H1 (cell line): Measurements from ENCODE around the gene SLC6A8. TPM values are rescaled to one million over a fixed set of nuclear protein-coding genes. Genes with fewer than 3 reads are reported as not detected.
A peak's percentile ranks its signal among the peaks of the same experiment; 100 is the strongest.

ENCODE experiments used
- CTCF ChIA-PET: fragments of 300-600 bp; sonication (Branson Sonifier 250); formaldehyde crosslinking; loops from one replicate; lab custom pipeline; 2021; ENCODE audit not compliant: partially characterized antibody; lab: Charles Lee
- POLR2A ChIA-PET: fragments of 300-600 bp; sonication (Branson Sonifier 250); formaldehyde crosslinking; loops from one replicate; lab custom pipeline; 2021; ENCODE audit warnings: inconsistent platforms; ENCODE audit not compliant: partially characterized antibody; lab: Charles Lee
- DNase-seq, 2 experiments: peaks; one replicate each; pipeline versions ENCODE4 v3.0.0 to v3.0.0-alpha.2; 2010 to 2022; ENCODE audit warnings: low spot score in 2 of 2, low read depth in 1 of 2, mixed read lengths in 1 of 2
- FAIRE-seq: peaks from 2 replicates; lab custom pipeline; 2011; peaks lifted over from hg19 to GRCh38; lab: Jason Lieb, UNC
- H2AFZ ChIP-seq: 2 replicates; pipeline ENCODE4 v1.8.1; 2012; ENCODE audit warnings: low read length, inconsistent platforms
- H2AK5ac ChIP-seq: 2 replicates; pipeline ENCODE4 v1.6.1; 2013; ENCODE audit warnings: low read depth, low read length
- H2BK120ac ChIP-seq: replicated peaks from 2 replicates; pipeline ENCODE3; 2013; ENCODE audit warnings: low read depth, low read length, inconsistent platforms
- H2BK12ac ChIP-seq: 2 replicates; pipeline ENCODE4 v1.6.1; 2013; ENCODE audit warnings: low read depth, low read length
- H2BK15ac ChIP-seq: 2 replicates; pipeline ENCODE4 v1.6.1; 2013; ENCODE audit warnings: low read length
- H2BK20ac ChIP-seq: 2 replicates; pipeline ENCODE4 v1.6.1; 2013; ENCODE audit warnings: low read length
- H2BK5ac ChIP-seq: 2 replicates; pipeline ENCODE4 v1.6.1; 2013; ENCODE audit warnings: low read depth, low read length
- H3K14ac ChIP-seq: 2 replicates; pipeline ENCODE4 v1.6.1; 2013; ENCODE audit warnings: inconsistent platforms; ENCODE audit not compliant: insufficient read length
- H3K18ac ChIP-seq: 2 replicates; pipeline ENCODE4 v1.6.1; 2013; ENCODE audit warnings: low read length; ENCODE audit errors: extremely low read depth
- H3K23ac ChIP-seq: 2 replicates; pipeline ENCODE4 v1.6.1; 2013; ENCODE audit warnings: inconsistent platforms; ENCODE audit not compliant: insufficient read length
- H3K23me2 ChIP-seq: 2 replicates; pipeline ENCODE4 v1.6.1; 2013; ENCODE audit warnings: low read depth, low read length
- H3K27ac ChIP-seq: 2 replicates; pipeline ENCODE4 v1.6.1; 2011; ENCODE audit warnings: low read depth, low read length, inconsistent platforms
- H3K27me3 ChIP-seq, 4 experiments: replicated peaks in 1 of 4; 1 replicate in 1 of 4; 2 replicates in 3 of 4; pipeline versions ENCODE4 v1.6.1 to v1.8.1; 2011 to 2013; ENCODE audit warnings: low read length in 3 of 4, mild to moderate bottlenecking in 3 of 4, inconsistent platforms in 2 of 4, mixed read lengths in 2 of 4, moderate library complexity in 1 of 4; ENCODE audit not compliant: control insufficient read depth in 3 of 4, insufficient read depth in 3 of 4; ENCODE audit errors: extremely low read depth in 1 of 4
- H3K36me3 ChIP-seq, 4 experiments: 2 replicates each; pipeline versions ENCODE4 v1.6.1 to v1.8.1; 2011 to 2013; ENCODE audit warnings: mild to moderate bottlenecking in 4 of 4, low read length in 3 of 4, moderate library complexity in 2 of 4, control low read depth in 1 of 4, inconsistent platforms in 1 of 4; ENCODE audit not compliant: insufficient read depth in 4 of 4, control insufficient read depth in 2 of 4
- H3K4ac ChIP-seq: replicated peaks from 2 replicates; pipeline ENCODE3; 2013; ENCODE audit warnings: low read length, low read depth, mixed read lengths, inconsistent platforms; ENCODE audit not compliant: insufficient read length
- H3K4me1 ChIP-seq, 4 experiments: replicated peaks in 1 of 4; 1 replicate in 1 of 4; 2 replicates in 3 of 4; pipeline versions ENCODE4 v1.6.1 to v1.8.1; 2011 to 2013; ENCODE audit warnings: low read length in 3 of 4, inconsistent platforms in 2 of 4, mixed read lengths in 1 of 4; ENCODE audit not compliant: insufficient read depth in 4 of 4, control insufficient read depth in 3 of 4
- H3K4me2 ChIP-seq, 2 experiments: 2 replicates each; pipeline versions ENCODE4 v1.6.1 to v1.8.1; 2011 to 2013; ENCODE audit warnings: low read depth in 2 of 2, low read length in 2 of 2, control low read depth in 1 of 2, inconsistent platforms in 1 of 2, mild to moderate bottlenecking in 1 of 2; ENCODE audit not compliant: insufficient read depth in 1 of 2
- H3K4me3 ChIP-seq, 4 experiments: fragments of 200-600, 300-600 bp in 1 of 4; sonication (generic), shearing (Covaris generic), sonication (Bioruptor Twin) in 1 of 4; 2 replicates each; pipeline versions ENCODE4 v1.5.1 to v1.8.1; 2011 to 2016; ENCODE audit warnings: low read length in 4 of 4, low read depth in 3 of 4, control low read depth in 2 of 4, inconsistent platforms in 2 of 4, mild to moderate bottlenecking in 2 of 4, mixed read lengths in 1 of 4, moderate library complexity in 1 of 4; ENCODE audit not compliant: insufficient read depth in 2 of 4; ENCODE audit errors: extremely low read depth in 1 of 4
- H3K56ac ChIP-seq: replicated peaks from 2 replicates; pipeline ENCODE3; 2013; ENCODE audit warnings: low read depth, mild to moderate bottlenecking, mixed read lengths, low read length, inconsistent platforms; ENCODE audit not compliant: insufficient read length
- H3K79me1 ChIP-seq: 2 replicates; pipeline ENCODE4 v1.6.1; 2013; ENCODE audit warnings: low read depth, low read length, control low read depth
- H3K79me2 ChIP-seq, 2 experiments: 2 replicates each; pipeline versions ENCODE4 v1.6.1 to v1.8.1; 2012 to 2013; ENCODE audit warnings: low read length in 2 of 2, mild to moderate bottlenecking in 2 of 2, inconsistent platforms in 1 of 2; ENCODE audit not compliant: insufficient read depth in 2 of 2, control insufficient read depth in 1 of 2
- H3K9ac ChIP-seq, 4 experiments: replicated peaks in 1 of 4; 1 replicate in 1 of 4; 2 replicates in 3 of 4; pipeline versions ENCODE4 v1.6.1 to v1.8.1; 2011 to 2013; ENCODE audit warnings: low read depth in 3 of 4, low read length in 3 of 4, control low read depth in 2 of 4, mild to moderate bottlenecking in 2 of 4, moderate library complexity in 2 of 4, inconsistent platforms in 1 of 4; ENCODE audit errors: extremely low read depth in 1 of 4
- H3K9me3 ChIP-seq, 2 experiments: 2 replicates each; pipeline versions ENCODE4 v1.6.1 to v1.8.1; 2012 to 2013; ENCODE audit warnings: mild to moderate bottlenecking in 2 of 2, moderate library complexity in 2 of 2, control low read depth in 1 of 2, inconsistent platforms in 1 of 2, low read depth in 1 of 2, low read length in 1 of 2, mixed read lengths in 1 of 2; ENCODE audit not compliant: insufficient read depth in 2 of 2
- H4K20me1 ChIP-seq, 2 experiments: replicated peaks in 1 of 2; 2 replicates each; pipeline versions ENCODE3 to v1.8.1; 2011 to 2013; ENCODE audit warnings: inconsistent platforms in 2 of 2, low read length in 2 of 2, mild to moderate bottlenecking in 1 of 2; ENCODE audit not compliant: insufficient read depth in 2 of 2, control insufficient read depth in 1 of 2
- H4K5ac ChIP-seq: 2 replicates; pipeline ENCODE4 v1.6.1; 2013; ENCODE audit warnings: low read length, low read depth, mixed read lengths, inconsistent platforms; ENCODE audit not compliant: insufficient read length
- H4K8ac ChIP-seq: 2 replicates; pipeline ENCODE4 v1.8.0; 2013; ENCODE audit warnings: mild to moderate bottlenecking, moderate library complexity, low read length, inconsistent platforms; ENCODE audit not compliant: insufficient read depth; ENCODE audit errors: extremely low read depth
- H4K91ac ChIP-seq: replicated peaks from 2 replicates; pipeline ENCODE3; 2013; ENCODE audit warnings: low read length, mixed read lengths, inconsistent platforms; ENCODE audit not compliant: insufficient read length
- CTBP2 ChIP-seq: IDR thresholded peaks from 2 replicates; pipeline ENCODE4 v1.7.0; 2011; ENCODE audit warnings: borderline replicate concordance, mild to moderate bottlenecking, moderate library complexity, mixed read lengths, low read length; ENCODE audit not compliant: insufficient read depth, insufficient read length
- GTF2F1 ChIP-seq: IDR thresholded peaks from 2 replicates; pipeline ENCODE4 v1.6.1; 2012; ENCODE audit warnings: low read depth, low read length, improper control_type of control experiment, borderline replicate concordance
- JUND ChIP-seq: IDR thresholded peaks from 2 replicates; pipeline ENCODE4 v1.6.1; 2011; ENCODE audit warnings: mild to moderate bottlenecking, improper control_type of control experiment, low read length
- MAFK ChIP-seq: IDR thresholded peaks from 2 replicates; pipeline ENCODE4 v1.6.1; 2012; ENCODE audit warnings: low read depth, mild to moderate bottlenecking, improper control_type of control experiment, low read length
- NANOG ChIP-seq: IDR thresholded peaks from 2 replicates; pipeline ENCODE4 v1.6.1; 2011; ENCODE audit warnings: low read length, low read depth, mild to moderate bottlenecking, inconsistent platforms; ENCODE audit not compliant: insufficient read depth, poor library complexity, severe bottlenecking
- NRF1 ChIP-seq: IDR thresholded peaks from 2 replicates; pipeline ENCODE4 v1.6.1; 2011; ENCODE audit warnings: mild to moderate bottlenecking, low read depth, low read length, improper control_type of control experiment
- RBBP5 ChIP-seq: IDR thresholded peaks from 2 replicates; pipeline ENCODE4 v1.7.1; 2012; ENCODE audit warnings: low read depth, mild to moderate bottlenecking, inconsistent platforms, low read length, moderate library complexity, borderline replicate concordance
- SRF ChIP-seq: IDR thresholded peaks from 2 replicates; pipeline ENCODE4 v1.6.1; 2011; ENCODE audit warnings: mild to moderate bottlenecking, low read depth, low read length, moderate library complexity
- YY1 ChIP-seq: IDR thresholded peaks from 2 replicates; pipeline ENCODE4 v1.6.1; 2011; ENCODE audit warnings: low read depth, mild to moderate bottlenecking, low read length
- WGBS, 2 experiments: shearing (Covaris generic) in 1 of 2; methylation state at CpG; one replicate each; pipeline versions ENCODE4 v1.1.6 to v1.1.7; 2013 to 2015; ENCODE audit warnings: low lambda C conversion rate in 2 of 2, mixed read lengths in 2 of 2, inconsistent platforms in 1 of 2, low coverage in 1 of 2, missing lambda C conversion rate in 1 of 2; ENCODE audit not compliant: insufficient replicate concordance in 2 of 2, insufficient coverage in 1 of 2, insufficient read length in 1 of 2; ENCODE audit errors: extremely low coverage in 1 of 2, missing lambda C conversion rate in 1 of 2; 5-methylcytosine and 5-hydroxymethylcytosine counted together
- polyA plus RNA-seq, 7 experiments: library from polyadenylated mRNA; depleted of rRNA in 3 of 7; stranded (reverse) in 5 of 7; unstranded in 2 of 7; fragments of >200 nt in 5 of 7; fragments of 200-250 nt in 2 of 7; gene quantifications; 1 replicate in 5 of 7; 2 replicates in 1 of 7; 4 replicates in 1 of 7; pipeline versions ENCODE4 v1.2.1 to v1.2.3, GENCODE V29; 2011 to 2013; ENCODE audit warnings: missing spikeins in 2 of 7, mixed read lengths in 2 of 7
- total RNA-seq: library from RNA; stranded (reverse); fragmentation: NEBNext Ultra II Directional; extraction: Animal tissue kit (Norgen Biotek cat#: 25700); gene quantifications from 2 replicates; pipeline ENCODE4 v1.2.1, GENCODE V29; 2021
- TF ChIP-seq, protein P1 (sequence below): IDR thresholded peaks from 2 replicates; pipeline ENCODE4 v1.6.1; 2011; ENCODE audit warnings: low read depth, mild to moderate bottlenecking, low read length; ENCODE audit not compliant: insufficient read depth
- TF ChIP-seq, protein P2 (sequence below): IDR thresholded peaks from 2 replicates; pipeline ENCODE4 v1.6.1; 2011; ENCODE audit warnings: low read length, improper control_type of control experiment

The SLC6A8 gene
- total and polyA plus RNA-seq, 2 of the 8 experiments (the other 6 are each of a cell fraction or from before 2014, with no cell fraction given), result 87.7 to 94.7 TPM

DNA sequence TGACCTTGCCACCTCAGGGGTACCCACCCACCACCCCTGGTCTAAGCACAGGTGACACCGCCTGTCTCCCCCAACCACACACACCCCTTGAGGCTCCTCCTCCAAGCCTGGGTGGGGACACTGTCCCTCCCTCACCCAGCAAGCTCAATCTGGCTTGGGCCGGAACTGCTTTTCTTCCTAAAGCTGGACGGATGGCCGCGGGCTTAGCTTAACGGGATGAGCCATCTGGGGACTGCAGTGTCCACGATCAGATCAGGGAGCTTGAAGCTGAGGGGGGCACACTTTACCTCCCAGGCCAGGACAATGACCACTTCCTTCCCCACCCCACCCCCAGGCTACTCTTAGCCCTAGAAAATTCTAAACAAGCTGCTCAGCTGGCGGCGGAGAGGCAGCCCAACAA, 1.0 kb upstream of the SLC6A8 start:
- Histone ChIP-seq H3K9ac (peak overlapping the region in 2 of 4 experiments; percentile 5 to 63; a peak in 1 of 7 replicates), H3K4ac (no peak overlapping the region), H3K23ac (no peak overlapping the region), H2BK120ac (no peak overlapping the region), H2BK20ac (no peak overlapping the region), H3K79me1 (no peaks in the 10 kb centered on the region; the same call in 1 of the 2 replicates), H3K56ac (no peak overlapping the region), H3K27ac (no peak overlapping the region), H4K5ac (no peak overlapping the region), H3K9me3 (peaks cover 4 to 5% of the 10 kb centered on the region in 2 experiments; a peak in 2 of 4 replicates), H3K79me2 (peaks cover 0 to 13% of the 10 kb centered on the region in 2 experiments; a peak in 3 of 4 replicates), H3K18ac (no peak overlapping the region; the same call in 1 of the 2 replicates), H3K14ac (no peak overlapping the region), H2AK5ac (no peak overlapping the region), H3K27me3 (no peaks in the 10 kb centered on the region), H4K20me1 (peaks cover 2 to 3% of the 10 kb centered on the region in 2 experiments), H2BK12ac (0 out of 2 replicates have a peak overlapping the region, but pooled peaks have one; percentile 50), H3K4me3 (peak overlapping the region in 1 of 4 experiments; percentile 55; a peak in 1 of 8 replicates), H4K8ac (peak overlapping the region; percentile 51; the same call in 1 of the 2 replicates), H4K91ac (no peak overlapping the region), H2AFZ (no peak overlapping the region), H3K23me2 (no peaks in the 10 kb centered on the region), H2BK5ac (no peak overlapping the region), H3K4me1 (peaks cover 0 to 27% (median 11%) of the 10 kb centered on the region in 4 experiments; a peak in 6 of 7 replicates), H2BK15ac (no peak overlapping the region), H3K4me2 (peak overlapping the region; percentile 45 to 57), H3K36me3 (peaks cover 0 to 16% (median 0%) of the 10 kb centered on the region in 4 experiments; a peak in 1 of 8 replicates)
- DNase-seq, result peak in 1 of 2 experiments; percentile 48
- WGBS, 2 experiments, result no CpG with 5 or more reads among the region's 9 CpGs
- ChIA-PET POLR2A (interaction anchor here (1.0 to 2.3 kb wide), 8 partner anchors 8 to 109 kb away, joined by 3 to 11 read pairs (median 4); partner anchors contain the start of genes BCAP31 and PNCK), CTCF (interaction anchor here (1.0 to 2.1 kb wide), 9 partner anchors 8 to 147 kb away, joined by 3 to 10 read pairs (median 5); no protein-coding TSS in a partner anchor)
- FAIRE-seq, result no peak
- TF ChIP-seq YY1 (no peak), JUND (no peak), RBBP5 (no peak), NANOG (no peak), GTF2F1 (no peak), CTBP2 (no peak), NRF1 (no peak), MAFK (no peak), SRF (no peak)
- TF ChIP-seq, protein P1, sequence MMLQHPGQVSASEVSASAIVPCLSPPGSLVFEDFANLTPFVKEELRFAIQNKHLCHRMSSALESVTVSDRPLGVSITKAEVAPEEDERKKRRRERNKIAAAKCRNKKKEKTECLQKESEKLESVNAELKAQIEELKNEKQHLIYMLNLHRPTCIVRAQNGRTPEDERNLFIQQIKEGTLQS, result no peak
- TF ChIP-seq, protein P2, sequence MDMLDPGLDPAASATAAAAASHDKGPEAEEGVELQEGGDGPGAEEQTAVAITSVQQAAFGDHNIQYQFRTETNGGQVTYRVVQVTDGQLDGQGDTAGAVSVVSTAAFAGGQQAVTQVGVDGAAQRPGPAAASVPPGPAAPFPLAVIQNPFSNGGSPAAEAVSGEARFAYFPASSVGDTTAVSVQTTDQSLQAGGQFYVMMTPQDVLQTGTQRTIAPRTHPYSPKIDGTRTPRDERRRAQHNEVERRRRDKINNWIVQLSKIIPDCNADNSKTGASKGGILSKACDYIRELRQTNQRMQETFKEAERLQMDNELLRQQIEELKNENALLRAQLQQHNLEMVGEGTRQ, result no peak
